HK-2 (cell line): ENCODE data around the gene CTDNEP1.

Source experiments
- DNase-seq: peaks from one replicate; pipeline ENCODE4 v3.0.0-alpha.2; 2018; ENCODE audit not compliant: unreplicated experiment

CTDNEP1 gene

GRCh38 chr17:7228920-7229319 is 22.6 kb downstream of the CTDNEP1 start:
- no peak for DNase-seq

- DNase-seq: no peak
Observed at GRCh38 chr17:7226721-7227710, 24.5 kb downstream of the CTDNEP1 start.

GRCh38 chr17:7225711-7226331 is 25.7 kb downstream of the CTDNEP1 start:
- DNase-seq: no peak

- no peak for DNase-seq
Observed at GRCh38 chr17:7224661-7225111, 26.8 kb downstream of the CTDNEP1 start.

GRCh38 chr17:7224110-7224509 is 27.4 kb downstream of the CTDNEP1 start:
- no peak for DNase-seq

GRCh38 chr17:7223375-7223774 is 28.2 kb downstream of the CTDNEP1 start:
- no peak for DNase-seq

GRCh38 chr17:7222972-7223292 is 28.6 kb downstream of the CTDNEP1 start:
- no peak for DNase-seq

- DNase-seq: no peak
Observed at GRCh38 chr17:7222093-7222971, 29.2 kb downstream of the CTDNEP1 start.

- no peak for DNase-seq
Observed at GRCh38 chr17:7221278-7222092, 30.0 kb downstream of the CTDNEP1 start.

- DNase-seq: peak; percentile 69
Observed at GRCh38 chr17:7220593-7221277, 30.8 kb downstream of the CTDNEP1 start.

- peak; percentile 93 for DNase-seq
Observed at GRCh38 chr17:7219812-7220592, 31.5 kb downstream of the CTDNEP1 start, which contains the start of the genes ACADVL and DLG4. TSS of gene ACADVL (plus strand) at chr17:7219938. CDS start at chr17:7219985, 47 bp downstream. TSS of gene DLG4 (minus strand) at chr17:7219836.

- no peak for DNase-seq
Observed at GRCh38 chr17:7219229-7219811, 32.2 kb downstream of the CTDNEP1 start.

GRCh38 chr17:7218758-7219157 is 32.8 kb downstream of the CTDNEP1 start:
- no peak for DNase-seq

- DNase-seq: no peak
Observed at GRCh38 chr17:7218166-7218565, 33.4 kb downstream of the CTDNEP1 start.

GRCh38 chr17:7217113-7217987 is 34.2 kb downstream of the CTDNEP1 start:
- no peak for DNase-seq

GRCh38 chr17:7216242-7217112 is 35.1 kb downstream of the CTDNEP1 start:
- no peak for DNase-seq

GRCh38 chr17:7215652-7216180 is 35.8 kb downstream of the CTDNEP1 start:
- DNase-seq: no peak
